Breast epithelium (tissue), 3 donors: ENCODE data around the gene TBX2.

Source experiments
- CTCF ChIP-seq, 3 donors: fragments of 450-650 bp; IDR thresholded peaks; one replicate each; pipeline ENCODE4 v1.5.1; 2016 to 2017; ENCODE audit warnings: antibody characterized with exemption in 3 of 3, mild to moderate bottlenecking in 3 of 3, moderate library complexity in 3 of 3
- POLR2A ChIP-seq: fragments of 450-650 bp; IDR thresholded peaks from one replicate; pipeline ENCODE4 v1.6.1; 2016; ENCODE audit warnings: antibody characterized with exemption, mild to moderate bottlenecking, moderate library complexity

- TF ChIP-seq CTCF (IDR thresholded peaks at IDR 0.05) (no peak), POLR2A (no peak)
These were observed 15.3 kb downstream of the TBX2 start for GRCh38 chr17:61414936-61415251.
